Mucosa of stomach (tissue), 1 donor: ENCODE measurements around the gene SMARCAL1.

Experiments
- H3K27me3 ChIP-seq: one replicate; pipeline ENCODE4 v1.7.0; 2013; ENCODE audit warnings: mild to moderate bottlenecking, low read length; ENCODE audit not compliant: control insufficient read depth, insufficient read depth
- H3K36me3 ChIP-seq: one replicate; pipeline ENCODE4 v1.7.0; 2013; ENCODE audit warnings: low read length; ENCODE audit not compliant: control insufficient read depth, insufficient read depth
- H3K4me1 ChIP-seq: one replicate; pipeline ENCODE4 v1.7.0; 2013; ENCODE audit warnings: mild to moderate bottlenecking, low read length; ENCODE audit not compliant: control insufficient read depth, insufficient read depth
- H3K4me3 ChIP-seq: one replicate; pipeline ENCODE4 v1.7.0; 2013; ENCODE audit warnings: low read length
- H3K9ac ChIP-seq: one replicate; pipeline ENCODE4 v1.7.0; 2013; ENCODE audit warnings: mild to moderate bottlenecking, low read length, moderate library complexity
- H3K9me3 ChIP-seq: one replicate; pipeline ENCODE4 v1.7.0; 2013; ENCODE audit warnings: mild to moderate bottlenecking, low read length, moderate library complexity; ENCODE audit not compliant: control insufficient read depth
- donor health status: Pancreatic carcinoma.

SMARCAL1 gene

GRCh38 chr2:216469661-216470060 is 57.4 kb downstream of the SMARCAL1 start:
- no peaks in the 10 kb centered on the region for H3K36me3 ChIP-seq

GRCh38 chr2:216473187-216473586 is 60.9 kb downstream of the SMARCAL1 start:
- H3K27me3 ChIP-seq = no peaks in the 10 kb centered on the region
- H3K4me1 ChIP-seq = no peaks in the 10 kb centered on the region
- H3K4me3 ChIP-seq = no peak overlapping the region
- H3K36me3 ChIP-seq = no peaks in the 10 kb centered on the region
- no peak overlapping the region for H3K9ac ChIP-seq
- H3K9me3 ChIP-seq = no peaks in the 10 kb centered on the region

More at GRCh38 chr2:216469661-216470060, 57.4 kb downstream of the SMARCAL1 start:
- Histone ChIP-seq H3K4me1 (no peaks in the 10 kb centered on the region), H3K27me3 (no peaks in the 10 kb centered on the region), H3K9me3 (no peaks in the 10 kb centered on the region), H3K4me3 (no peak overlapping the region), H3K9ac (no peak overlapping the region)

GRCh38 chr2:216474925-216475670 is 62.8 kb downstream of the SMARCAL1 start:
- no peaks in the 10 kb centered on the region for H3K27me3 ChIP-seq
- no peak overlapping the region for H3K4me3 ChIP-seq
- H3K9ac ChIP-seq = no peak overlapping the region
- no peaks in the 10 kb centered on the region for H3K9me3 ChIP-seq
- no peaks in the 10 kb centered on the region for H3K4me1 ChIP-seq
- H3K36me3 ChIP-seq = no peaks in the 10 kb centered on the region

- H3K4me3 ChIP-seq = no peak overlapping the region
- no peaks in the 10 kb centered on the region for H3K9me3 ChIP-seq
- no peaks in the 10 kb centered on the region for H3K36me3 ChIP-seq
- no peaks in the 10 kb centered on the region for H3K27me3 ChIP-seq
- no peaks in the 10 kb centered on the region for H3K4me1 ChIP-seq
- no peak overlapping the region for H3K9ac ChIP-seq
Measured at GRCh38 chr2:216475767-216476166, 63.5 kb downstream of the SMARCAL1 start.

GRCh38 chr2:216477283-216478035 is 65.2 kb downstream of the SMARCAL1 start:
- Histone ChIP-seq H3K36me3 (no peaks in the 10 kb centered on the region), H3K9ac (no peak overlapping the region), H3K4me1 (no peaks in the 10 kb centered on the region)

GRCh38 chr2:216478151-216478550 is 65.9 kb downstream of the SMARCAL1 start:
- no peak overlapping the region for H3K4me3 ChIP-seq
- no peaks in the 10 kb centered on the region for H3K9me3 ChIP-seq
- H3K9ac ChIP-seq = no peak overlapping the region
- no peaks in the 10 kb centered on the region for H3K27me3 ChIP-seq
- no peaks in the 10 kb centered on the region for H3K4me1 ChIP-seq
- H3K36me3 ChIP-seq = no peaks in the 10 kb centered on the region

More at GRCh38 chr2:216477283-216478035, 65.2 kb downstream of the SMARCAL1 start:
- H3K4me3 ChIP-seq = no peak overlapping the region
- no peaks in the 10 kb centered on the region for H3K27me3 ChIP-seq
- H3K9me3 ChIP-seq = no peaks in the 10 kb centered on the region

- no peak overlapping the region for H3K4me3 ChIP-seq
- no peak overlapping the region for H3K9ac ChIP-seq
- no peaks in the 10 kb centered on the region for H3K27me3 ChIP-seq
- no peaks in the 10 kb centered on the region for H3K9me3 ChIP-seq
- no peaks in the 10 kb centered on the region for H3K36me3 ChIP-seq
- H3K4me1 ChIP-seq = no peaks in the 10 kb centered on the region
Measured at GRCh38 chr2:216478791-216479190, 66.5 kb downstream of the SMARCAL1 start.

GRCh38 chr2:216480221-216480620 is 67.9 kb downstream of the SMARCAL1 start:
- Histone ChIP-seq H3K4me3 (no peak overlapping the region), H3K9me3 (no peaks in the 10 kb centered on the region), H3K9ac (no peak overlapping the region), H3K4me1 (no peaks in the 10 kb centered on the region), H3K36me3 (no peaks in the 10 kb centered on the region), H3K27me3 (no peaks in the 10 kb centered on the region)

GRCh38 chr2:216482640-216483039 is 70.4 kb downstream of the SMARCAL1 start:
- H3K4me1 ChIP-seq = no peaks in the 10 kb centered on the region
- no peaks in the 10 kb centered on the region for H3K36me3 ChIP-seq

GRCh38 chr2:216485237-216485636 is 73.0 kb downstream of the SMARCAL1 start:
- Histone ChIP-seq H3K9ac (no peak overlapping the region), H3K4me3 (no peak overlapping the region), H3K27me3 (no peaks in the 10 kb centered on the region), H3K4me1 (no peaks in the 10 kb centered on the region), H3K36me3 (no peaks in the 10 kb centered on the region), H3K9me3 (no peaks in the 10 kb centered on the region)

More at GRCh38 chr2:216482640-216483039, 70.4 kb downstream of the SMARCAL1 start:
- Histone ChIP-seq H3K4me3 (no peak overlapping the region), H3K27me3 (no peaks in the 10 kb centered on the region), H3K9ac (no peak overlapping the region), H3K9me3 (no peaks in the 10 kb centered on the region)

GRCh38 chr2:216485745-216486144 is 73.5 kb downstream of the SMARCAL1 start:
- Histone ChIP-seq H3K36me3 (no peaks in the 10 kb centered on the region), H3K9me3 (no peaks in the 10 kb centered on the region), H3K4me1 (no peaks in the 10 kb centered on the region), H3K9ac (no peak overlapping the region), H3K27me3 (no peaks in the 10 kb centered on the region), H3K4me3 (no peak overlapping the region)

- Histone ChIP-seq H3K4me1 (no peaks in the 10 kb centered on the region), H3K9ac (no peak overlapping the region), H3K27me3 (no peaks in the 10 kb centered on the region), H3K36me3 (no peaks in the 10 kb centered on the region), H3K9me3 (no peaks in the 10 kb centered on the region), H3K4me3 (no peak overlapping the region)
Measured at GRCh38 chr2:216486271-216486670, 74.0 kb downstream of the SMARCAL1 start.
